Fibroblast of skin of left quadriceps (primary cell): Measurements from ENCODE around the gene FEV.

Source experiments
- DNase-seq, 2 experiments: peaks; one replicate each; pipeline ENCODE4 v3.0.0-alpha.2; 2013; ENCODE audit warnings: low read depth in 2 of 2

FEV gene

DNA sequence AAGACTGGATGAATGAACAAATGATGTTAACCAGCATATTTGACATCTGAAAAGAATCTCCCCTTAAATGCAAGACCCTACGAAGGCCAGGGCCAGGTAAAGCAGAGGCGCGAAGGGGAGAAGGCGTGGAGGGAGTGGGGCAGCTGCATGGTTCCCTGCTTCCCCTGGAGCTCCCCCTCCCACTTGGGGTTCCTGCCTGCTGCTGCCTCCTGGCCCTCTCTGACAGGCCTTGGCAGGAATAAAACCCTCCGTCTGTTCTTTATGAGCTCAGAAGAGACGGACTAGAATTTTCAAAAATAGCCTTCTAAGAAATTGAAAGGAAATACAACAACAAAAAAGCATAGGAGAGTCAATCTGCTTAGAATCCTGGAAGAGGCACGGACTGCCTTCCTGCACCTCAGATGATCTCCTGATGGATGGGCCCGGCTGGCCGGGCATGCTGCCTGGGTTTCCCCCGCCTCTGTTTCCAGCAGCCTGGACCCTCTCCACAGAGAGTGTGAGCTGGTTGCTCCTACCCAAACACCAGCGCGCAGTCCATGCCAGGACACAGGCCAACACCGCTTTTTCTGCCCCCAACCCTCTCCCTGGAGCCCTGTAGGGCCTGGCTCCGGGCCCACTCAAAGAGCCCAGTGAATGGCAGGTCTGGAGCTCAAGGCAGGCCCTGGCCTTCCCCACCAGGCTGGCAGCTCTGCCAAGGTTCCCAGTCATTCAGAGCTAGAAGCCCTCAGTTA lies 32.4 kb upstream of the FEV start:
- no peak for DNase-seq

DNA sequence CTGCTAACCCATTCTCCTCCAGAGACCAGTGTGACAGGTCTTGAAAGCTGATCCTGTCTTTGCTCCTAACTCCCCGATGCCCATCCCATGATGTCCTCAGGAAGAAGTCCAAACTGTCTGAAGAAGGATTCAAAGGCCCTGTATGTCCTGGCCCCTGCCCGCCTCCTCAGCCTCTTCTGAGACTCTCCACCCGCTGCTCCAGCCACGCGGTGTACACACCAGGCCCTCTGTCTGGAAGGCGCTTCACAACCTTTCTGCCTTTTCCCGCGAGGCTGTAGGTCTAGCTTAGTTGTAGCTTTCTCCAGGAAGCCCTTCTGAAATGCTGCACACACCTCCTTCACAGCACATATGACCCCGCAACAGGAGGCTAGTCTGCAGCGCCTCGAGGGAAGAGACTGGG lies 31.7 kb upstream of the FEV start:
- DNase-seq, result no peak

DNA sequence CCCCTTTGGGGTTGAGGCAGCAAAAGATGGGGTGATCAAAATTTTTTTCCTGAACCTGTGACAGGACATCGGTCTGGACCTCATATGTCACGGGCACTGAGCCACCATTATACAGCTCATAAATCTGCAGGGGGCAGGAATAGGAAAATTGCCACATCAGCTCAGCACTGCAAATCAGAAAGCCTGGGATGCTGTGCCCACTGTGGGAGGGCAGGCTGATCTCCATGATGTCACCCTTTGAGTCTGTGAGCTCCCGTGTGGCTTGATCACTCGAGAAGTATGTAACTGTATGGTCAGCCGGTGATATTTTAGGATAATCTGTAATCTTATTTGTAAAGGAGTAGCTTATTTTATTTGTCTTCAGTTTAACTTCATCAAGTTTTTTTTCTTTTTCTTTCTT lies 25.9 kb upstream of the FEV start:
- no peak for DNase-seq

DNA sequence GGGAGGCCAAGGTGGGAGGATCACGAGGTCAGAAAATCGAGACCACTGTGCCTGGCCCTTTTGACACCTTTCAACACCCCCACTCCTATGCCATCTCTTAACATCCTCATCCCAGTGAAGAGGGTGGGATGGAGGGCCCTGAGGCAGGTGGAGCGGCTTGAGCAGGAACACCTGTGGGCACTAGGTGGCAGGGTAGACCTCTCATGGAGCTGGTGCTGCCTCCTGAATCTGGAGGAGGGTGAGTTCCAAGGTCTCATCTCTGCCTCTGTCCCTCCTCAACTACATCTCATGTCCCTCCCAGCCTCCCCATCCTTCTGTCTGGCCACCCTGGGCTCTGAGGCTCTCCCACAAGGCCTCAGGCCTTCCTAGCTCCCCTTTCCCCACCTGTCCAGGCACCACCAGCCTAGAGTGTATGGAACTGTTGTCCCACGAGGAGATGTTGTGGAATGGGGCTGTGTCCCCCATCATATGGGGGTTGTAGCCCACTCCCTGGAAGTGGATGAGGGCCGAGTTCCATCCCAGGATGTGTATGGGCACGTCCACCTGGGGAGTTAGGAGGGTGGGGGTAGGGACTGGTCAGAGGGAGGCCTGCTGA lies 25.3 kb upstream of the FEV start:
- no peak for DNase-seq

DNA sequence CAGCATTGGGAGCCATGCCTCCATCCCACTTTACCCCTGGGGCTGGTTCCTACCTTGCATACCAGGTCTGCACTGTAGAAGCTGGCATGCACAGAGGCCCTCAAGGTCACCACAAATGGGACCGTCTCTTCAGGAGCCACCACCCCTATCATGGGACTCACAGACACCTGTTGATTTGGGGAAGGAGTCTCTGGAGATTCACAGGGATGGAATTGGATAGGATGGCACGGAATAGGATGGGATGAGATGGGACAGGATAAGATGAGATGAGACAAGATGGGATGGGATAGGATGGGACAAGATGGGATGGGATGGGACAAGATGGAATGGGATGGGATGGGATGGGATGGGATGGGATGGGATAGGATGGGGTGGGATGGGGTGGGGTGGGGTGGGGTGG lies 24.3 kb upstream of the FEV start:
- no peak for DNase-seq

DNA sequence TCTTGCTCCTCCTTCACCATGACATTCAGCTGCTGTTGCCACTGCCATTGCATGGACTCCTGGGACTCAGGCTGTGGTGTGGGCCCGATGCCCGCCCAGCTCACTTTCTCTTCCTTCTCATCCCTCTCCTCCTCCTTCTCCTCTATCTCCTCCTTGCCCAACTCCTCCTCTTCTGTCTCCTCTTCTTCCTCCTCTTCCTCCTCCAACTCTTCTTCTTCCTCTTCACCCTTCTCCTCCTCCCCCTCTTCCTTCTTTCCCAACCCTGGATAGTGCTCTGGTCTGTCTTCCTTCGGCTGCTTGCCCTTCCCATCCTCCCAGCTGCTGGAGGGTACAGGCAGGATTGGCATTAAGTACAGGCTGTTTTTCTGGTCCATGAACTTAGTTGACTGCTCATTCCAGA lies 19.0 kb upstream of the FEV start:
- no peak for DNase-seq

DNA sequence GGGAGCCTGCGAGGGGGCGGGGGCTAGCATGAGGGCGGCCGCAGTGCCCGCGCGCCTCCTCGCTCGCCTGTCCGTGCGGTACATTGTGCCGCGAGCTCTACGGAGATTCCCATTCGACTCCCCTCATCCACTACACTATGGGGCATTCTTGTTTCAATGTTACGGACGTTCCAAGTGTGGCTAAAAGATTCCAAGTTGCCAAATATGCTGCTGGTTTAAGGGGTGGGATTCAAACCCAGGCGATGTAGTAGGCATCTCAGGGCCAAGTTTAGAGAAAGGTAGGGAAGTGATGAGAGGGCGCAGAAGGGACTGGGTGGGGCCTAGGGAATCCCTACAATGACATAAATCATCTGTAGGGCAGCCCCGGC lies 18.3 kb upstream of the FEV start:
- DNase-seq, result no peak

DNA sequence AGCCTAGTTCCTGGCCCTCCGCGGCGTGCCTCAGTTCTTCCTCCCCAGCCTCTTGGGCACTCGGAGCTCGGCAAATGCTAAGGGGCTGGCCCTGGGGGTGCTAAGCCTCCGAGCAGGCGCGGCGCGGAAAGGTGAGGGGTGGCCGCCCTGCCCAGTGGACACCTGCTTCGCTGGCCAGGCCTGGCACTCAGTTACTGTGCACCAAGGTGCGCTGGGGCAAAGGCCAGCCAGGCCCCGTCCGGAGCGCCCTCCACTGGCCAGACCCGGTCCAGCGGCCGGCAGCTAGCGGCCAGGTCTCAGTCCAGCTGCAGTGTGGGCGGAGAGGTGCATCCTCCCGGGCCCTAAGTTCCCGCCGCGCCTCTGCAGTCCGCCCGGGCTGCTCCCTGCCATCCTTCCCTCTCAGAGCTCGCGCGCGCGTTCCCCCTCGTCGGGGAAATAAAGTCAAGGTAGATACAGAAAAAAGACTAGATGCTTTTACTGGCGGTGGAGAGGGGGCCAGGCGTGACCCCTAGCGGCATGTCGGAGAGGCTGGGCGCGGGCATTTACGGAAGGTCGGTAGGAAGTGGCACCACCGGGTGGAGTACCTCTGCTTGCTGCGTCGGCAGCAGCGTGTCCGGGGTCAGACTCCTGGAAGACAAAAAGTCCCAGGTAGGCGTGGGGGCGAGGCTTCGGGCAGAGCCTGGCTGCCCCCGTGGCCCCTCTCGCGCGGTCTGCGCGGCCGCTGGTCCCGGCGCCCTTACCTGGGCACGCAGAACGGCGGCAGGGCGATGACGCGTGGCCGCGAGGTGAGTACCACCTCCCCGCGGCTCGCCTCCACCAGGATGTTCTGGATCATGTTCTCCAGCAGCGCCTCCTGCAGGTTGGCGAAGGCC lies 17.6 kb upstream of the FEV start:
- no peak for DNase-seq

DNA sequence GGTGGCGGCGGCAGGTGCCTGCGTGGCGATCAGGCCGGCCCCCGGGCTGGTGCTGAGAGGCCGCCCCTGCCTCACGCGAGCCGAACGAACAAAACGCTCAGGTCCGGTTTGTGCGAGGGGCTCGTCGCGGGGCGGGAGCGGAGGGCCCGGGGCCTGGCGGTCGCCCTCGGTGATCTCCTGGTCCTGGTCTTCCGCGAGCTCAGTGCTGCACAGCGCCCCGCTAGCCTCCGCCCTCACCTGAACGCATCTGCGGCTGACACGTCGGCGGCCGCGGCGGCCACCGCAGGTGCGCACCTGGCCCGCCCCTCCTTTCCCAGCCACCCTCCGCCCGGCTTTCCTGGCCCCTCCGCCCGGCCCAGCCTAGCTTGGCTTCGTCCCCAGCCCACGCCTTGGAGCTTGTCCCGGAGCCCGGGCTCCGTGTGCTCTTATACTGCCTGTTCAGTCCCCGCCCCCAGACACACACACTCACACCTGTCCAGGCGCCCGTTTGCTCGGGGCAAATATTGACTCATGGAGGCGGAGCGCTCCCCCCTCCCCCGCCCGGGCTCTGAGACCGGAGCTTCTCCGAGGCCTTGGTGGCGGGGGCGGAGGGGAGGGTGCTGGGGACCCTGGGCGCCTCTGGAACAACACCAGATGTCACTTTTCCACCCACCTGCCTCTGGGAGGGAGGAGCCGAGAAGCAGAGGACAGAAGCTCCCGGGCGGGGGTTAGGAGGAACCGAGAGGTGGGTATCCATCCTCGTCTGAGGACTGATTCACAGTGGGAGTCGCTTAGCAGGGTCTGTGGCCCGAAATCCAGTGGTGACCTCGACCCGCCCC lies 16.8 kb upstream of the FEV start:
- DNase-seq, result no peak

DNA sequence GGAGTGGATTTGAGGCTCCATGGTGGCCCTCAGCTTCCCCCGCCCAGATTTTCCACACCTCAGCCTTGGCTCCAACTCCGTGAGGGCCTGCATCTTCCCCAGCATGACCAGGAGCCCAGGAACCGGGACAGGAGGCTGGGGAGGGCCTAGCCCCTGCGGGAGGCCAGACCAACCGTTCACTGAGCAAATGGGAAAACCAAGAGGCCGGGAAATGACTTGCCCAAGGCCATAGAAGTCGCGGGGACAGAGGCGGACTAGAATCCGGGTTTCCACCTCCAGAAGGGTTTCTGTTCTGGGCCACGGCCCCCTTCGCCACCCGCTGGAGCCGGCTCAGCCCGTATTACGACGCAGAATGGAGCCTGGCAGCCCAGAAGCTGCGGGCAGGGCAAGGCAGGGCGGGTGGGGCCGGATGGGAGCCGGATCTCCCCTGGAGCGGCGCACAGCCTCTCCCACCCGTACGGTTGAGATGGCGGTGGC lies 16.2 kb upstream of the FEV start:
- DNase-seq, result no peak

DNA sequence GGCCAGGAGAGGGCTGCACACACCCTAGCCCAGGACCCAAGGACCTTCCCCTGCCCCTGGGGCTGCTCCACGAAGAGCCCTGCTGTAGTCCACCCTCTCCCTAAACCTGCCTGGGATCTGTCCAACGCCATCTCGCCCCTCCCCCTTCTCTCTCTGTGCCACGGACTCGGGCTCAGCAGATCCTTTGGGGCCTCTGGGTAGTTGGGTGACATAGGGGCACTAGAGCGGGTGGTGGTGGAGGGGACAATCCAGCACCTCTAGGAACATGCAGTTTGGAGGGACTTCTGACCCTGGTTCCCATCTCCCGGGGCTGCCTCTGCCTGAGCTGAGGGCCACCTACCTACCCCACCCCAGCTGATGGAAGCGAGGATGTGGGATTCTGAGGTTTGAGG lies 15.6 kb upstream of the FEV start:
- DNase-seq, result no peak

DNA sequence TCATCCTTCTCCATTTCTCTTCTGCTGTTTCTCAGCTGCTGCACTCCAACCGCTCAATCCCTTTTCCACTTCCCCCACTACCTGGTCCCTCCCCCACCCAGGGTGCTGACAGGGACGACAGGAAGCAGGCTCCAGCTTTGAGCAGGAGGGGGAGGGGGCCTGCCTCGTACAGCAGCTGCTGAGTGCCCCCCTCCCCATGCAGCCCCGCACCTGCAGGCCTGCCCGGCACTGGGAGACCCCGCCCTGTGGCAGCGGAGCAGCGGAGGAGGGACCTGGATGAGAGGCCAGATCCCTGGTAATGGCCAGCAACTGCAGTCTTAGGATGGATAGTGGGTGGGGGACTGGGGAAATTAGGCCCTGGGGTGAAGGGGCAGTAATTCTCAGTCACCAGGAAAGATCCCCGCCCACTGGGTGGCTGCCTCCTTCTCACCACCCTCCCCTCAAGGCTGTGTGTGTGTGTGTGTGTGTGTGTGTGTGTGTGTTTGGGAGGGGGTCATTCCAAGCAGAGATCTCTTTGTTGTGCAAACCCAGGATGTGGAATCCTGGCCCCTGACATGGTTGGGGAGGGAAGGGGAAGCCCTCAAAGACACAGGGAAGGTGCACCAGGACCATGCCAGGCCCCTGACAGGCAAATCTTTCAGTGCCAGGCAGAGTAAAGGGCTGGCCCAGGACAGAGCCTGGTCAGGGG lies 15.0 kb upstream of the FEV start:
- DNase-seq, result no peak

DNA sequence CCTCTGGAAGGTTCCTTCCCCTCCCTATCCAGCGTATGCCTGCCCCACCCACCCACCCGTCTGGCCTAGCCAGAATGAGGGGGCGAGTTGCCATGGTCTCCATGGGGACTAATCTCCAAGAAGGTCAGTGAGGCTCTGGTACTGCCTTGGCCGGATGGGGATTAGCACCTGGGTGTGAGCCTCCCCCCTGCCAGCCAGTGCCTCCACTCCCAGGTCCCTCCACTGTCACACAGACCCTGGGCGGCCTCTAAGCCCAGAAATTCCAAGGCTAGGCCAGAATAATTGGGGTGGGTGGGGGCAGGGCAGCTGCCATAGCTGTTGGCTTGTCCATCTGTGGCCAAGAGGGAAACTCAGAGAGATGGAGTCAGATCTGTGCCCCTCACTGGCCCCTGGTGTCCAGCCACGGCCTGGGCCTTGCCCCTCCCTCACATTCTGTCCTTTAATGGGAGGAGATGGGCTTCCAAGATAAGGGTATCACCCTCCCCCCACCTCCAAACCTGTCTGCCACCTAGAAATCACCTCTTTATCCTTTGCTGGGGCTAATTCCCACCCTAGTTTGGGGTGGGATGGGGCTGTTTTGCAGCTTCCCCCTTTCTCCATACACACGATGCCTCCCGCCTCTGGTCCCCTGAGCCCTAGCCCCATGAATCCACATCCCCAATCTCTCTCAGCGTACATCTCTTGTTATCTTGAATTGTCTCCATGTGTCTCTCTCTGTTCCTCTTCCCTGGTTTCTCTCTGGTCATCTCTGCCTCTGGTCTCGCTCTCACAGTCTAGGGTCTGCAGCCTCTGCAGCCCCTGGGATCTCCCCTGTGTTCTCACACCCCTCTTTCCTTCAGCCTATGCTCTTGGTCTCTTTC lies 14.3 kb upstream of the FEV start:
- no peak for DNase-seq

DNA sequence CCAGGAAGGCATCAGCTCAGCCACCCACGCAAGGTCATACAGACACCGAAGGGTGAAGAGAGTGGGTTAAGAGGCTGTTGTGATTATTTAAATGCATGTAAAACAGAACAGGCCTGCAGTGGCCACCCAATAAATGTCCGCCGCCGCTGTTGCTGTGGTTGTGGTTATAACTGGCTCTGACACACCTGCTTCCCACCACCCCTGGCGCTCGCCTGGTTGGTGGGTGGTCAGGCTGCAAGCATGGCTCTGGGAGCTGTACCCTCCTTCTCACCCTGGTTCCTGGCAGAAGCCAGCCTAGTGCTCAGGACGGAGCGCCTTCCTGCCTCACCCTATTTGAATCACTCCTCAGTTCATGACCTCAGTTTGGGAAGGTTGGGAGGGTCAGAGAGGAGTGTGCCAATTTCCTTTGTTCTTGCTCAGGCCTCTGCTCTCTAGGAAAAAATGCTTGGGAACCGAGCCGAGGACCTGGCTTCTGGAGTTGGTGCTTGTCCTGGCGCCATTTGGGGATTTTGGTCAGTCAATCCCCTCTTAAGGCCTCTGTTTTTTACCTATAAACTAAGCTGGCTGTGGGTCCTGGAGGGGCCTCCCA lies 13.5 kb upstream of the FEV start:
- no peak for DNase-seq

DNA sequence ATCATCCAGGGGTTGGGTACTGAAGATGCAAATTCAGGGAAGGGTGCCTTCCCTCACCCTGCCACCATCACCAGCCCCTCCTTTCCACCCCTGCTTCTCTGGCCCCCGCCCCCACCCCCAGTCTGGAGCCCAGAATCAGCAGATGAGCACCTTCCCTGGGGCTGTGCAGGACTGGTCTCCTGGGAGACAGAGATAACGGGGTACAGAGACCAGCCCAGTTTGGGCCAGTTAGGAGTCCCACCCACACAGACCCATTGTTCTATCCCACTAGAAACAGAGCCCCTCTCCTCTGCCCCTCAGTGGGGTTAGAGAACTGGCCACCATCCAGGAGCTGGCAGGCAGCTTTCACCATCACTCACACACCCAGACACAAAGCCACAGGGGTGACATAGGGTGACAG lies 12.7 kb upstream of the FEV start:
- no peak for DNase-seq

DNA sequence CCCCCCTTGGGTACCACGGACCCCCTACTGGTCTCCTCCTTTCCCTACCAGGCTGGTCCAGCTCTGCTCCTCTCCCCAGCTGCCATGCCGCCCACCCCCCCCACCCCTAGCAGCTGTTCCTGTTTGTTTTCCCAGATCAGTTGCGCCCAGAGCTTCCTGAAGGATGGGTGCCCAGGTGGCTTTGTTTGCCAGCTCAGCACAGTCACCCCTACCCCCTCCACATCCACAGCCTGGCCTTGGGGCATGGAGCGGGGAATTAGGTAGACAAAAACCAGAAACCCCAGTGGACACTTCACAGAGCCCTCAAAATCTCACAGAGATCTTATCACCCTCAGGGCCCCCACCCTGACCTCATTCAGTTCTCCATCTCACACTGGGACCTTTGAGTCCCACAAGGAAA lies 12.0 kb upstream of the FEV start:
- DNase-seq, result no peak

DNA sequence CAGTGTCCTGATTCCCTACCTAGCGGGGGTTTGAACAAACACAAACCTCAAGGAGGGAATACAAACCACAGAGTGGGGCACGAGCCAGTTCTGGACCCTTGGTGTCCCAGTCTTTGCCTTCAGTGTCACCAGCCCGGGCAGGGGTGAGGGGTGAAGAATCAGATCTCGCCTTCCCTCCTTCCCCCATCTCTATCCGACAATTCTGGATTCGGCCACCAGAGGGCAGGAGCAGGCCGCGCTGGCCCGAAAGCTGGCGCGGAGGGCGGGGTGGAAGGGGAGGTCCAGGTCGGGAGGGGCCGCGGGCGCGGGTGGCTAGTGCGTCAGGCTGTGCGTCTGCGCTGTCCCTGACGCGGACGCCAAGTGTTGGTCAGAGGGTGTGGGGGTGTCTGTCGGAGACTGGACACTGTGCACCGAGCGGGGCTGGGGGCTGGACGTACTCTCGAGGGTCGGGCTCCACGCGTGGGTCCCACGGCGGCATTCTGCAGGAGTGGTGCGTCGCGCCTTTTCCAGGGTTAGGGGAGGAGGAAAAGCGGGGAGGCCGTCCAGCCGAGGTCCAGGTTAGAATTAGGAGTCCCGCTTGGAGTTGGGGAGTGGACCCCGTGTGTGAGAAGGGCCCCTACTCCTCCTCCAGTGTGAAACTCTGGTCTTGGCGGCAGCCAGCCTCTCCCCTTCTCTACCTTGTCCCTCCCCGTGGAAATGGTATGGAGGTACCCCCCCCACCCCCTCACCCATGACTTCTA lies 11.2 kb upstream of the FEV start:
- peak; percentile 20 to 25 for DNase-seq

DNA sequence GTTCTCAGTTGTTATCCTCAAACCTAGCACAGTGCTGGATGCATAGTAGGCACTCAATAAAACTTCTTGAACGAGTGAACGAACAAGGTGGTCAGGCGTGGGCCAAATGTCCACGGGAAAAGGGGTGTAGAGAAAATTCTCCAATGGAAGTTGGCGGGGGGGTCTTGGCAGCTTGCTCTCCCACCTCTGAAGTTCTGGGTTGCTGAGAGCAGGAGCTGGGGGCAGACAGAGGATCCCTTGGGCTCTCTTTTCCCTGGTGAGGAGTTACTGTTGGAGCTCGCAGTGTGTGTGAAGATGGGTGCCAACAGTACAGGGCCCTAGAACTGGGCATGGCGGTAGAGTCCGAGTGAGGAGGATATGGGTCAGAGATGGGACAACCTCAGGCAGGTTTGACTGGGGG lies 10.6 kb upstream of the FEV start:
- no peak for DNase-seq
